Measurements from ENCODE around the gene LRP1B. TPM values are rescaled to one million over a fixed set of nuclear protein-coding genes. Genes with fewer than 3 reads are reported as not detected.

Gene LRP1B
- total and polyA plus RNA-seq, 2 donors from 2014 or later: 0.69 to 1.2 TPM

DNA sequence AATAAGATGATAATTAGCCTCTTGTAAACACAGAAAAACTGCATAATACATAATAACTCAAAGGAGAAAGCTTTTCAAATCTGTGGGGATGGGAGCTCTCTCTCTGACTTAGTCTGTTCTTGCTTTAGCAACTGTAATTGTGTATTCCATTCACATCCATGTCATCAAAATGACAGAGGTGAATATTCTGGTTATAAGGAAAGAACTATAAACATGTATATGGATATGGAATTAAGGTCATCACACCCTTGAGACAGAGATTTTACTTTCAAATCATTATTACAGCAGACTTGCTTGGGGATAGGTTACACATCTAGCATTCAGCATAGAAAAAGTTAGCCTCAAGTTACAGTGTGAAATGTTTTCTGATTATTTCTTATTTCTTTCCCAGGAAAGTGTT, 497.7 kb downstream of the LRP1B start:
- Histone ChIP-seq H3K36me3 (ENCODE audit: control insufficient read depth in 2 of 3, insufficient read depth in 3 of 3, low read length in 3 of 3) (no peaks in the 10 kb centered on the region), H3K27ac (ENCODE audit: low read depth in 2 of 2, low read length in 2 of 2) (no peak overlapping the region), H3K27me3 (ENCODE audit: control insufficient read depth, insufficient read depth, low read length) (no peaks in the 10 kb centered on the region), H3K9me3 (ENCODE audit: control insufficient read depth in 2 of 3, insufficient read depth in 1 of 3, low read length in 3 of 3) (no peaks in the 10 kb centered on the region), H3K4me1 (ENCODE audit: control insufficient read depth in 2 of 3, insufficient read depth in 2 of 3, low read depth in 1 of 3, low read length in 3 of 3) (no peaks in the 10 kb centered on the region), H3K4me3 (ENCODE audit: low read length in 3 of 3) (no peak overlapping the region), H3K9ac (ENCODE audit: low read length in 3 of 3) (no peak overlapping the region)
- DNase-seq (no peak), FAIRE-seq (no peak)
- TF ChIP-seq, protein P1, sequence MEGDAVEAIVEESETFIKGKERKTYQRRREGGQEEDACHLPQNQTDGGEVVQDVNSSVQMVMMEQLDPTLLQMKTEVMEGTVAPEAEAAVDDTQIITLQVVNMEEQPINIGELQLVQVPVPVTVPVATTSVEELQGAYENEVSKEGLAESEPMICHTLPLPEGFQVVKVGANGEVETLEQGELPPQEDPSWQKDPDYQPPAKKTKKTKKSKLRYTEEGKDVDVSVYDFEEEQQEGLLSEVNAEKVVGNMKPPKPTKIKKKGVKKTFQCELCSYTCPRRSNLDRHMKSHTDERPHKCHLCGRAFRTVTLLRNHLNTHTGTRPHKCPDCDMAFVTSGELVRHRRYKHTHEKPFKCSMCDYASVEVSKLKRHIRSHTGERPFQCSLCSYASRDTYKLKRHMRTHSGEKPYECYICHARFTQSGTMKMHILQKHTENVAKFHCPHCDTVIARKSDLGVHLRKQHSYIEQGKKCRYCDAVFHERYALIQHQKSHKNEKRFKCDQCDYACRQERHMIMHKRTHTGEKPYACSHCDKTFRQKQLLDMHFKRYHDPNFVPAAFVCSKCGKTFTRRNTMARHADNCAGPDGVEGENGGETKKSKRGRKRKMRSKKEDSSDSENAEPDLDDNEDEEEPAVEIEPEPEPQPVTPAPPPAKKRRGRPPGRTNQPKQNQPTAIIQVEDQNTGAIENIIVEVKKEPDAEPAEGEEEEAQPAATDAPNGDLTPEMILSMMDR (IDR thresholded peaks at IDR 0.05; ENCODE audit: borderline replicate concordance, extremely low read depth, insufficient read depth): no peak
- intact Hi-C loops (cut with DNase I): no loop called here

DNA sequence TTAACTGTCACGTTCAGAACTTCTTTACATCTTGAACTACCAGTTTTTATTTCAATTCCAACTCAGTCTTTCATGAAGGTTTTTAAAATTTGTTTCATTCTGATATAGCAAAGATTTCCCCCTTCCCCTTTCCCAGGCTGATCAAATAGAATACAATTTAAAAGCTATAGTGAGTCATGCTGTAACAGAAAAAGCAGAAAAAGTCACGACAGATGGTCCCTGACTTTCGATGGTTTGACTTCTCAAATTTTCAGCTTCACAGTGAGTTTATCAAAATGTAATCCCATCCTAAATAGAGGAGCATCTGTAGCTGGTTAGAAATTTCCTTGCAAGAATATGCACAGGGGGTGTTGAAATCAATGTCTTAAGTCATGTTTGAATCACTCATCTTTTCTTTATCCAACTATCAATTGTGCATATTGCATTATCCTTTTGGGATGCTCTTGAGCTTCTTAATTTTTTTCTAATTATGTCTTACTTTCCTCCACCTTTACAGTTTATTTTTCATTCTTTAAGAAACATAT, 500.3 kb downstream of the LRP1B start:
- Histone ChIP-seq H3K9ac (ENCODE audit: low read length in 3 of 3) (no peak overlapping the region), H3K27ac (ENCODE audit: low read depth in 2 of 2, low read length in 2 of 2) (no peak overlapping the region), H3K4me3 (ENCODE audit: low read length in 3 of 3) (no peak overlapping the region), H3K9me3 (ENCODE audit: control insufficient read depth in 2 of 3, insufficient read depth in 1 of 3, low read length in 3 of 3) (no peaks in the 10 kb centered on the region), H3K27me3 (ENCODE audit: control insufficient read depth, insufficient read depth, low read length) (no peaks in the 10 kb centered on the region), H3K36me3 (ENCODE audit: control insufficient read depth in 2 of 3, insufficient read depth in 3 of 3, low read length in 3 of 3) (no peaks in the 10 kb centered on the region), H3K4me1 (ENCODE audit: control insufficient read depth in 2 of 3, insufficient read depth in 2 of 3, low read depth in 1 of 3, low read length in 3 of 3) (no peaks in the 10 kb centered on the region)
- TF ChIP-seq, protein P1 (IDR thresholded peaks at IDR 0.05; ENCODE audit: borderline replicate concordance, extremely low read depth, insufficient read depth): no peak
- FAIRE-seq: no peak
- no peak for DNase-seq
- intact Hi-C loops (cut with DNase I): no loop called here

DNA sequence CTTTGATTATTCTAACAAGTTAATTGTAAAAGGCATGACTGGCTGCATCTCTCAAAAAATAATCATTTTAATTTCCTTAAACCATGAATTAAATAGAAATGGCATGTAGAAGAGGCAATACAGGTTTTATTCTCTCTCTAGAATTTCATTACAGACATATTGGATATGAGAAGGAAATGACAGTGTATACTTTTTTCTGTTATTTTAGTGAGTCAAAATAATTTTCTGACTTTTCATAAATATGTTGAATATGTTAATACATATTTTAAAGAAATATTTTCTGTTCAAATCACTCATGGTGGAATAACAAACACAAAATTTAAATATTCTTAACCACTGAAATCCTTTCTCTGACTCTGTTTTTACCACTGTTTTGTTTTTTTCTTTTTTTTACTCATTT, 510.4 kb downstream of the LRP1B start:
- Histone ChIP-seq H3K4me1 (ENCODE audit: control insufficient read depth in 2 of 3, insufficient read depth in 2 of 3, low read depth in 1 of 3, low read length in 3 of 3) (no peaks in the 10 kb centered on the region), H3K9me3 (ENCODE audit: control insufficient read depth in 2 of 3, insufficient read depth in 1 of 3, low read length in 3 of 3) (no peaks in the 10 kb centered on the region), H3K4me3 (ENCODE audit: low read length in 3 of 3) (no peak overlapping the region), H3K36me3 (ENCODE audit: control insufficient read depth in 2 of 3, insufficient read depth in 3 of 3, low read length in 3 of 3) (no peaks in the 10 kb centered on the region), H3K9ac (ENCODE audit: low read length in 3 of 3) (no peak overlapping the region), H3K27me3 (ENCODE audit: control insufficient read depth, insufficient read depth, low read length) (no peaks in the 10 kb centered on the region), H3K27ac (ENCODE audit: low read depth in 2 of 2, low read length in 2 of 2) (no peak overlapping the region)
- FAIRE-seq: no peak
- no peak for DNase-seq
- intact Hi-C loops (cut with DNase I): no loop called here
- TF ChIP-seq, protein P1 (IDR thresholded peaks at IDR 0.05; ENCODE audit: borderline replicate concordance, extremely low read depth, insufficient read depth): no peak

DNA sequence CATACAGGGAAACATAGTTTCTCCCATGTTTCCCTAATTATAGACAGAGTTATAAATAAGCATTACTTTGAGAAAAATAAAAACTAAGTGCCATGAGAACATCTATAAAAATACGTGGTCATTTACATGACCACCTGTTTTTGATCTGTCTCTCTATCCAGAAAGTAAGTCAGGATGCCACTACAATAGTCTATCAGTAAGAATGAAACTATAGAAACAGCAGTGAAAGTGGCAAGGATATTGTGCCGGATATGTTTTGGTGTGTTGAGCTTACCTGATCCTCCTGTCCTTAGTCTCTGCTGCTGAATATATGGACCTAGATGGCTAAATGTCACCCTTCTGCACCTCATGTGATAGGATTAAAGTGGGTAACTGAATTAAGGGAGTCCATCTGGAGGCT, 512.4 kb downstream of the LRP1B start:
- H3K27ac ChIP-seq (ENCODE audit: low read depth in 2 of 2, low read length in 2 of 2): no peak overlapping the region
- DNase-seq (no peak), FAIRE-seq (no peak)
- H3K4me3 ChIP-seq (ENCODE audit: low read length in 3 of 3): no peak overlapping the region
- no peak overlapping the region for H3K9ac ChIP-seq (ENCODE audit: low read length in 3 of 3)
- no peaks in the 10 kb centered on the region for H3K9me3 ChIP-seq (ENCODE audit: control insufficient read depth in 2 of 3, insufficient read depth in 1 of 3, low read length in 3 of 3)
- intact Hi-C loops (cut with DNase I): no loop called here
- TF ChIP-seq, protein P1 (IDR thresholded peaks at IDR 0.05; ENCODE audit: borderline replicate concordance, extremely low read depth, insufficient read depth): no peak
- no peaks in the 10 kb centered on the region for H3K36me3 ChIP-seq (ENCODE audit: control insufficient read depth in 2 of 3, insufficient read depth in 3 of 3, low read length in 3 of 3)
- no peaks in the 10 kb centered on the region for H3K27me3 ChIP-seq (ENCODE audit: control insufficient read depth, insufficient read depth, low read length)
- no peaks in the 10 kb centered on the region for H3K4me1 ChIP-seq (ENCODE audit: control insufficient read depth in 2 of 3, insufficient read depth in 2 of 3, low read depth in 1 of 3, low read length in 3 of 3)
